HG03520 (cell line): ENCODE results near the gene ESR1.
"Not testable (repeated sequence)": the region's sequence is repeated elsewhere in the genome, so short reads cannot be mapped to it uniquely, and the experiment has no call there.

Experiments
- ATAC-seq: cut with Tn5 transposase; IDR thresholded peaks from one replicate; pipeline ENCODE4 v1.9.1; 2021; ENCODE audit warnings: mild to moderate bottlenecking, moderate library complexity; ENCODE audit not compliant: unreplicated experiment

ESR1 gene

GRCh38 chr6:152124429-152125074 lies 317.1 kb downstream of the ESR1 start:
- ATAC-seq, result peak; percentile 67

GRCh38 chr6:152127432-152128165 lies 320.1 kb downstream of the ESR1 start:
- no peak for ATAC-seq

- no peak for ATAC-seq
Measured at GRCh38 chr6:152129691-152130151, 322.2 kb downstream of the ESR1 start.

GRCh38 chr6:152130441-152130840 lies 323.0 kb downstream of the ESR1 start:
- ATAC-seq, result no peak

GRCh38 chr6:152135755-152136448 lies 328.4 kb downstream of the ESR1 start:
- no peak for ATAC-seq

GRCh38 chr6:152136449-152136825 lies 329.0 kb downstream of the ESR1 start:
- ATAC-seq, result no peak

GRCh38 chr6:152138344-152138743 lies 330.9 kb downstream of the ESR1 start:
- not testable (repeated sequence) for ATAC-seq

GRCh38 chr6:152142105-152142504 lies 334.6 kb downstream of the ESR1 start:
- ATAC-seq, result no peak

GRCh38 chr6:152143359-152143758 lies 335.9 kb downstream of the ESR1 start:
- ATAC-seq, result no peak

- no peak for ATAC-seq
Measured at GRCh38 chr6:152146385-152146784, 338.9 kb downstream of the ESR1 start.

GRCh38 chr6:152147269-152147668 lies 339.8 kb downstream of the ESR1 start:
- ATAC-seq, result no peak

GRCh38 chr6:152148412-152148811 lies 340.9 kb downstream of the ESR1 start:
- ATAC-seq, result no peak

GRCh38 chr6:152150196-152150595 lies 342.7 kb downstream of the ESR1 start:
- no peak for ATAC-seq

GRCh38 chr6:152151920-152152319 lies 344.4 kb downstream of the ESR1 start:
- ATAC-seq, result no peak

- no peak for ATAC-seq
Measured at GRCh38 chr6:152154559-152155356, 347.3 kb downstream of the ESR1 start.

GRCh38 chr6:152155792-152156191 lies 348.3 kb downstream of the ESR1 start:
- no peak for ATAC-seq

GRCh38 chr6:152160346-152160745 lies 352.9 kb downstream of the ESR1 start:
- peak; percentile 94 for ATAC-seq

GRCh38 chr6:152161501-152161900 lies 354.0 kb downstream of the ESR1 start:
- ATAC-seq, result peak; percentile 45

GRCh38 chr6:152164957-152165356 lies 357.5 kb downstream of the ESR1 start:
- no peak for ATAC-seq

GRCh38 chr6:152166497-152166896 lies 359.0 kb downstream of the ESR1 start:
- no peak for ATAC-seq

- ATAC-seq, result no peak
Measured at GRCh38 chr6:152166897-152167296, 359.4 kb downstream of the ESR1 start.
